Prostate gland (tissue), 2 donors: ENCODE measurements around the gene UBE2R2. TPM values are rescaled to one million over a fixed set of nuclear protein-coding genes. Genes with fewer than 3 reads are reported as not detected.

Experiments
- DNase-seq: peaks from one replicate; pipeline ENCODE4 v3.0.0-alpha.2; 2019; ENCODE audit warnings: low spot score
- H3K27ac ChIP-seq, 2 donors: fragments of 200-600 bp; sonication (generic); 2 replicates each; pipeline ENCODE4 v1.5.1; 2017 to 2019
- H3K27me3 ChIP-seq: fragments of 200-600 bp; sonication (generic); replicated peaks from 2 replicates; pipeline ENCODE4 v1.5.1; 2019; ENCODE audit not compliant: insufficient read depth
- H3K36me3 ChIP-seq, 2 donors: fragments of 200-600 bp; sonication (generic); 1 replicate in 1 of 2; 2 replicates in 1 of 2; pipeline versions ENCODE4 v1.5.1 to v1.8.1; 2017 to 2019
- H3K4me1 ChIP-seq: fragments of 200-600 bp; sonication (generic); replicated peaks from 2 replicates; pipeline ENCODE4 v1.5.1; 2019
- H3K4me3 ChIP-seq, 2 donors: fragments of 200-600 bp; sonication (generic); 2 replicates each; pipeline ENCODE4 v1.5.1; 2017 to 2019
- H3K9me3 ChIP-seq: fragments of 200-600 bp; sonication (generic); 2 replicates; pipeline ENCODE4 v1.5.1; 2017
- CTCF ChIP-seq, 4 experiments: fragments of 200-600 bp in 2 of 4; fragments of 450-650 bp in 2 of 4; sonication (generic) in 2 of 4; IDR thresholded peaks; 1 replicate in 3 of 4; 2 replicates in 1 of 4; pipeline ENCODE4 v1.5.1; 2016 to 2019; ENCODE audit warnings: antibody characterized with exemption in 4 of 4, mild to moderate bottlenecking in 2 of 4, moderate library complexity in 2 of 4
- POLR2A ChIP-seq: fragments of 450-650 bp; IDR thresholded peaks from one replicate; pipeline ENCODE4 v1.6.1; 2016; ENCODE audit warnings: antibody characterized with exemption, mild to moderate bottlenecking
- POLR2AphosphoS5 ChIP-seq: sonication (generic); formaldehyde crosslinking; IDR thresholded peaks from one replicate; pipeline ENCODE4 v1.6.1; 2017; ENCODE audit warnings: antibody characterized with exemption
- WGBS: methylation state at CpG from one replicate; pipeline ENCODE4 v1.1.5; 2018; 5-methylcytosine and 5-hydroxymethylcytosine counted together
- intact Hi-C: fragments of 100-400 bp; cut with DNase I; formaldehyde crosslinking; loops from one replicate; pipeline ENCODE4 v1.14.2; 2022
- small RNA-seq, 2 donors: library from RNA; depleted of rRNA; stranded (forward); fragments of <200 nt; gene quantifications; one replicate each; pipeline ENCODE3, GENCODE V24; 2016
- total RNA-seq, 2 donors: library from RNA; depleted of rRNA; stranded (reverse); fragments of >200 nt; gene quantifications; one replicate each; pipeline ENCODE4 v1.1.0, GENCODE V29; 2016

UBE2R2 gene
- total RNA-seq, 2 donors from 2014 or later: 25.6 to 42.7 TPM

GRCh38 chr9:33964086-33964768 lies 147.3 kb downstream of the UBE2R2 start:
- Histone ChIP-seq H3K27me3 (no peaks in the 10 kb centered on the region), H3K9me3 (no peaks in the 10 kb centered on the region), H3K36me3 (no peaks in the 10 kb centered on the region), H3K4me3 (no peak overlapping the region), H3K27ac (no peak overlapping the region), H3K4me1 (no peaks in the 10 kb centered on the region)
- no peak for DNase-seq
- intact Hi-C loops: no loop called here
- 95% methylated on average over 2 of the region's 2 CpGs for WGBS
- TF ChIP-seq POLR2AphosphoS5: no peak
- TF ChIP-seq CTCF (IDR thresholded peaks at IDR 0.05): no peak
- no peak for TF ChIP-seq POLR2A

Small RNAs within 50 kb of the gene (small RNA-seq; reads per million reads assigned to genes)
- gene RF00019: 0 reads per million in 2 donors
- 0 reads per million in 2 donors for gene RNU4ATAC11P
- gene SNORD121A: 24.3 to 42.9 reads per million in 2 donors
- 0 reads per million in 2 donors for gene SNORD121B

Other genes with a start within 250 kb of the UBE2R2 start
- gene PRSS3, start 21.6 kb upstream of the UBE2R2 start, total RNA-seq: 1 to 10 TPM in 1 of 2 donors, under 1 TPM in 1; 0.23 to 1.5 TPM
- 10 to 100 TPM; 29.8 to 52.8 TPM for gene UBAP2, start 231.7 kb downstream of the UBE2R2 start, total RNA-seq